Thymus (tissue), 11 donors: Measurements from ENCODE around the gene CEP131. TPM values are rescaled to one million over a fixed set of nuclear protein-coding genes. Genes with fewer than 3 reads are reported as not detected.
"Not testable (repeated sequence)": the region's sequence is repeated elsewhere in the genome, so short reads cannot be mapped to it uniquely, and the experiment has no call there.

ENCODE experiments used
- DNase-seq, 9 donors: peaks; one replicate each; pipeline ENCODE4 v3.0.0-alpha.2; 2013; ENCODE audit warnings: low spot score in 9 of 9, low read depth in 6 of 9, missing footprints in 1 of 9
- H3K27ac ChIP-seq, 2 donors: one replicate each; pipeline ENCODE4 v1.5.1; 2013; ENCODE audit warnings: control low read depth in 1 of 2, low read depth in 1 of 2, low read length in 1 of 2, mild to moderate bottlenecking in 1 of 2, moderate library complexity in 1 of 2
- H3K27me3 ChIP-seq, 2 donors: one replicate each; pipeline ENCODE4 v1.5.1; 2013; ENCODE audit warnings: low read length in 1 of 2; ENCODE audit not compliant: control insufficient read depth in 2 of 2, insufficient read depth in 1 of 2
- H3K36me3 ChIP-seq, 2 donors: one replicate each; pipeline ENCODE4 v1.5.1; 2013; ENCODE audit warnings: low read length in 1 of 2, mild to moderate bottlenecking in 1 of 2, moderate library complexity in 1 of 2; ENCODE audit not compliant: control insufficient read depth in 2 of 2, insufficient read depth in 2 of 2
- H3K4me1 ChIP-seq, 2 donors: one replicate each; pipeline ENCODE4 v1.5.1; 2013; ENCODE audit warnings: low read length in 2 of 2; ENCODE audit not compliant: control insufficient read depth in 2 of 2, insufficient read depth in 2 of 2
- H3K4me3 ChIP-seq, 2 donors: one replicate each; pipeline ENCODE4 v1.5.1; 2013; ENCODE audit warnings: low read length in 2 of 2, control low read depth in 1 of 2, mild to moderate bottlenecking in 1 of 2
- H3K9me3 ChIP-seq, 2 donors: one replicate each; pipeline ENCODE4 v1.5.1; 2013; ENCODE audit warnings: low read length in 1 of 2, mild to moderate bottlenecking in 1 of 2; ENCODE audit not compliant: control insufficient read depth in 2 of 2, insufficient read depth in 1 of 2
- WGBS: extraction: QIAGEN DNeasy Blood & Tissue Kit; methylation state at CpG from one replicate; pipeline ENCODE4 v1.1.7; 2013; 5-methylcytosine and 5-hydroxymethylcytosine counted together
- polyA plus RNA-seq: library from polyadenylated mRNA; stranded (reverse); fragments of 200-250 nt; gene quantifications from one replicate; pipeline ENCODE4 v1.2.3, GENCODE V29; 2013
- total RNA-seq: library from RNA; stranded (reverse); fragments of 120-200 nt; gene quantifications from one replicate; pipeline ENCODE4 v1.2.4, GENCODE V29; 2013
- donor health status: healthy.

Gene CEP131
- total and polyA plus RNA-seq, 2 donors: 6.3 to 13.3 TPM

- Histone ChIP-seq H3K9me3 (peaks cover 0 to 2% of the 10 kb centered on the region in 2 donors), H3K4me3 (no peak overlapping the region), H3K36me3 (peaks cover 46 to 59% of the 10 kb centered on the region in 2 donors), H3K4me1 (no peaks in the 10 kb centered on the region), H3K27me3 (no peaks in the 10 kb centered on the region), H3K27ac (no peak overlapping the region)
- no peak for DNase-seq
- WGBS: 98% methylated on average over 26 of the region's 26 CpGs
These were observed 7.5 kb upstream of the CEP131 start for GRCh38 chr17:81230043-81230820.

DNA sequence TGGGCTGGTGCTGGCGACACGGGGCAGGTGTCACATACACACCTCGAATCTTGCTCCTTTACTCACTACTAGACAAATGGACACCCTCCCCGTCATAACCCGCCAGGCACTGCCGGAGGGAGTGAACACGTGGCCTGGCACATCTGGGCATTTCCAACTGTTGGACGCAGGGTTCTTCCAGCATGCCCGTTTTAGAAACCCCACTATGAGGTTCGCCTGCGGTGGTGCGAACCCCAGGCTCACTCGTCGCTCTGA is 6.8 kb upstream of the CEP131 start:
- Histone ChIP-seq H3K4me1 (no peaks in the 10 kb centered on the region), H3K36me3 (peaks cover 44 to 58% of the 10 kb centered on the region in 2 donors), H3K9me3 (peaks cover 0 to 2% of the 10 kb centered on the region in 2 donors), H3K4me3 (no peak overlapping the region), H3K27me3 (no peaks in the 10 kb centered on the region), H3K27ac (no peak overlapping the region)
- DNase-seq: no peak
- 98% methylated on average over 14 of the region's 14 CpGs for WGBS

DNA sequence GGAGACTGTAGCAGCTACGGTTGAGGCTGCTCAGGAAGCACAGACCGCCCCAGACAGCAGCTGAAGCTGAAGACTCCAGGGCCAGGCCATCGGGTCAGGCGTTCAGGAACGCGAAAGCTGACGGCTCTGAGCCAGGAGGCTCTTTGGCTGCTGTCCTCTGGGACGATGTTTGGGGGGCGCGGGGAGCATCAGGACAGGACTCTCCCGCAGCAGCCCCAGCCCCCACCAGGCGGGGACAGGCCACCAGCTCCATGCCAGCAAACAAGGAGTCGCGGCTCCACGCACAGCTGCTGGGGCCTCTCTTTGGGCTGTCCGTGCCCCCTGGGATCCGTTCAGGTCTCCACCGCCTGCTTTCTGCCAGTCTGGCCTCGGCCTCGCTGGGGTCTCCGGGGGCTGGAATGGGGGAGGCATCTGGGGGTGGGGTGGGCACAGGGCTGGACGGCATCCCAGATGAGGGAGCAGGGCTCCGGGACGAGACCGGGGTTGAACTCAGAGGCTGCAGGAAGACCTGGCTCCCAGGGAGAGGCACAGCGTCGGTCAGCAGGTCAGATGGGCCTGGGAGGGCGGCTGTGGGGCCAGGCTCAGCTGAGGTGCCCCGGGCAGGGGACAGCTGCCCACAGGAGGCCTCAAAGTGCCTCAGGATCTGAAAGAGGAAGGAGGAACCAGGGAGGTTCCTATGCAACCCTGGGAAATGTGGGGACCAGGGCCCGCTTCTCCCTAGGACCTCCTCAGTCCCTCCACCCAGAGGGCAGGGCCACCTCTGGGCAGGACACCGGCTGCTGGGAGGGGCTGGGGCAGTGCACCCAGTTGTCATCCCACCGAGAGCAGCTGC is 6.3 kb upstream of the CEP131 start:
- Histone ChIP-seq H3K4me3 (no peak overlapping the region), H3K4me1 (peaks cover 0 to under 1% of the 10 kb centered on the region in 2 donors), H3K36me3 (peaks cover 44 to 58% of the 10 kb centered on the region in 2 donors), H3K27me3 (peaks cover 0 to 4% of the 10 kb centered on the region in 2 donors), H3K9me3 (peaks cover 0 to 2% of the 10 kb centered on the region in 2 donors), H3K27ac (no peak overlapping the region)
- DNase-seq: no peak
- 96% methylated on average over 32 of the region's 32 CpGs for WGBS

DNA sequence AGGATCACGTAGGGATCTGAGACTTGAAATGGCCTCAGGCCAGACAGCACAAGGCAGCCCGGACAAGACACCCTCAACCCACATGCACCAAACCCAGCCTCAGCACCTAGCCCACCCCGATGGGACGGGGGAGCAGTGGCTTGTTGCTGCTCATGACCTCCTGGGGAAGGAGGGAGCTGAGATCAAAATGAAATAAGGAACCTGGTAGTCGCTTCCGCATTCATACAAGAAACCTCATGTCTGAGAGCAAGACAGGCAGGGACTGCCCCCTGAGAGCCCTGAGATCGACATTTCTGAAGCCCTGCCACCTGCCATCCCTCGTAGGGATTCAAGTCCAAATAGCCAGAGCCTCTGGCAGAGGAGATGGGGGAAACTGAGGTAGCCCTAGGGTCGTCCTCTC is 5.7 kb upstream of the CEP131 start:
- 82% methylated on average over 9 of the region's 9 CpGs for WGBS

DNA sequence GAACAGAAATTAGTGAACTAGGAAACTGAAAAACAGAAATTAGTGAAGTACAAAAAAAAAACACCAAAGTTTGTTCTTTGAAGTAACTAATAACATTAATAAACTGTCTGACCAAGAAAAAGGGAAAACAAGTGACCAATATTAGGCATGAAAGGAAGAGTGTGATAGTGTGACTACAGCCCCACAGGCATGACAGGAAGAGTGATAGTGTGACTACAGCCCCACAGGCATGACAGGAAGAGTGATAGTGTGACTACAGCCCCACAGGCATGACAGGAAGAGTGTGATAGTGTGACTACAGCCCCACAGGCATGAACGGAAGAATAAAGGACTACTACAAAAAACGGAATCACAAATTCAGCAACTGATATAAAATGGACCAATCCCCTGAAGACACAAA is 4.9 kb upstream of the CEP131 start:
- WGBS: 77% methylated on average over 2 of the region's 2 CpGs
- H3K27ac ChIP-seq, DNase-seq, H3K4me1 ChIP-seq, H3K9me3 ChIP-seq, H3K4me3 ChIP-seq: not testable (repeated sequence)
- Histone ChIP-seq H3K36me3 (peaks cover 33 to 44% of the 10 kb centered on the region in 2 donors), H3K27me3 (peaks cover 3 to 13% of the 10 kb centered on the region in 2 donors)

More for the DNA sequence above, 5.7 kb upstream of the CEP131 start:
- Histone ChIP-seq H3K36me3 (peaks cover 40 to 52% of the 10 kb centered on the region in 2 donors), H3K27ac (no peak overlapping the region), H3K27me3 (peaks cover 3 to 10% of the 10 kb centered on the region in 2 donors), H3K4me1 (peaks cover 5 to 6% of the 10 kb centered on the region in 2 donors), H3K9me3 (peaks cover 0 to 2% of the 10 kb centered on the region in 2 donors), H3K4me3 (no peak overlapping the region)
- no peak for DNase-seq

GRCh38 chr17:81223762-81224130 is 981 bp upstream of the CEP131 start:
- DNase-seq: peak in 1 of 9 donors; percentile 35
- Histone ChIP-seq H3K9me3 (no peaks in the 10 kb centered on the region), H3K27me3 (peaks cover 3 to 13% of the 10 kb centered on the region in 2 donors), H3K4me3 (peak overlapping the region; percentile 21 to 37), H3K27ac (no peak overlapping the region), H3K36me3 (peaks cover 4 to 17% of the 10 kb centered on the region in 2 donors), H3K4me1 (peaks cover 10 to 24% of the 10 kb centered on the region in 2 donors)
- 5% methylated on average over 11 of the region's 11 CpGs for WGBS

- peaks cover 3 to 13% of the 10 kb centered on the region in 2 donors for H3K27me3 ChIP-seq
- peak overlapping the region; percentile 56 to 80 for H3K4me3 ChIP-seq
- DNase-seq: no peak
- H3K27ac ChIP-seq: no peak overlapping the region
- no peaks in the 10 kb centered on the region for H3K9me3 ChIP-seq
- H3K36me3 ChIP-seq: peaks cover 4 to 16% of the 10 kb centered on the region in 2 donors
- under 1% methylated on average over 30 of the region's 30 CpGs for WGBS
- peaks cover 10 to 24% of the 10 kb centered on the region in 2 donors for H3K4me1 ChIP-seq
These were observed 202 bp downstream of the CEP131 start for GRCh38 chr17:81222620-81222905.

DNA sequence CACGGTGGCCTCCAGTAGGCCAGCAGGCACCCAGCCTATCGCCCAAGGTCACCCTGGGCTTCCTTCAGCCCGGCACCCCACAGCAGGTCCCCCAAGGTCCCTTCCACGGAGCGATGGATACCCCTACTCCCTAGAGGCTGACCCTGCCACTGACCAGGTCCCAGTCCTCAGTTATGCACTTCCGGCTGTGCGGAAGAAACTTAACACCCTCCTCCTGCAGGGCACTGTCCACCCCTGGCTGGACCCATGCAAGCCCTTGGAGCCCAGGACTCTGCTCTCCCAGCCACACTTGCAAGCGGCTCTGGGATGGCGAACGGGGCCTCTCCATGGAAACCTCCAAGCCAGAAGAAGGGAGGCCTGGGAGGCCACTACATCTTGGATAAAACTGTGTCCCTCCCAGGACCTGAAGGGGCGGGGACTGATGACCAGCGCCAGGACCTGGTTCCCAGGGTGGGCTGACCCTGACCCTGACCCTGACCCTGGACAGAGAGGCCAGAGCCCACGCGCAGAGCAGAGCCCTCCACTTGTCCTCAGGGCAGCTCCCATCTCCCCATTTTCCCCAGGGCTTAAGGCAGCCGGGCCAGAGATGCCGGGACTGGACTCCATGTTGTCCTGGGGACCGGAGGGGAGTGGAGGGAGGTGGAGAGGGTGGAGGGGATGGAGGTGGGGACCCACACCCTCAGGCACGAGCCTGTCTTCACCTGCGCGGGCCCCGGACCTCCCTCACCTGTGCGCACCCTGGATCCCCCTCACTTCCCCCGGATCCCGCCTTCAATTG is 734 bp downstream of the CEP131 start:
- Histone ChIP-seq H3K9me3 (no peaks in the 10 kb centered on the region), H3K27me3 (peaks cover 3 to 13% of the 10 kb centered on the region in 2 donors), H3K36me3 (peaks cover 5 to 22% of the 10 kb centered on the region in 2 donors), H3K27ac (no peak overlapping the region), H3K4me1 (peaks cover 10 to 24% of the 10 kb centered on the region in 2 donors), H3K4me3 (peak overlapping the region; percentile 56 to 80)
- WGBS: 44% methylated on average over 24 of the region's 24 CpGs
- no peak for DNase-seq
